Measurements from ENCODE around the gene PPP1R18.
"Not testable (repeated sequence)": the region's sequence is repeated elsewhere in the genome, so short reads cannot be mapped to it uniquely, and the experiment has no call there.

- TF ChIP-seq POLR2A, CTCF (IDR thresholded peaks at IDR 0.05): not testable (repeated sequence)
These were observed 28.5 kb downstream of the PPP1R18 start for GRCh38 chr6:30657922-30658321.
